Inflammatory macrophage treated with lipopolysaccharide for 4 hours (primary cell): Measurements from ENCODE around the gene SPATA17.
"Not testable (repeated sequence)": the region's sequence is repeated elsewhere in the genome, so short reads cannot be mapped to it uniquely, and the experiment has no call there.

ENCODE experiments used
- DNase-seq: peaks from one replicate; pipeline ENCODE4 v3.0.0-alpha.2; 2020

SPATA17 gene

GRCh38 chr1:217681806-217682205 is 50.7 kb downstream of the SPATA17 start:
- no peak for DNase-seq

GRCh38 chr1:217687511-217687910 is 56.4 kb downstream of the SPATA17 start:
- no peak for DNase-seq

DNA sequence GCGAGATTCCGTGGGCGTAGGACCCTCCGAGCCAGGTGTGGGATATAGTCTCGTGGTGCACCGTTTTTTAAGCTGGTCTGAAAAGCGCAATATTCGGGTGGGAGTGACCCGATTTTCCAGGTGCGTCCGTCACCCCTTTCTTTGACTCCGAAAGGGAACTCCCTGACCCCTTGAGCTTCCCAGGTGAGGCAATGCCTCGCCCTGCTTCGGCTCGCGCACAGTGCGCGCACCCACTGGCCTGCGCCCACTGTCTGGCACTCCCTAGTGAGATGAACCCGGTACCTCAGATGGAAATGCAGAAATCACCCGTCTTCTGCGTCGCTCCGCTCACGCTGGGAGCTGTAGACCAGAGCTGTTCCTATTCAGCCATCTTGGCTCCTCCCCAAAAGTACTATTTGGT is 65.0 kb downstream of the SPATA17 start:
- not testable (repeated sequence) for DNase-seq

- no peak for DNase-seq
Measured at GRCh38 chr1:217703326-217703725, 72.2 kb downstream of the SPATA17 start.

DNA sequence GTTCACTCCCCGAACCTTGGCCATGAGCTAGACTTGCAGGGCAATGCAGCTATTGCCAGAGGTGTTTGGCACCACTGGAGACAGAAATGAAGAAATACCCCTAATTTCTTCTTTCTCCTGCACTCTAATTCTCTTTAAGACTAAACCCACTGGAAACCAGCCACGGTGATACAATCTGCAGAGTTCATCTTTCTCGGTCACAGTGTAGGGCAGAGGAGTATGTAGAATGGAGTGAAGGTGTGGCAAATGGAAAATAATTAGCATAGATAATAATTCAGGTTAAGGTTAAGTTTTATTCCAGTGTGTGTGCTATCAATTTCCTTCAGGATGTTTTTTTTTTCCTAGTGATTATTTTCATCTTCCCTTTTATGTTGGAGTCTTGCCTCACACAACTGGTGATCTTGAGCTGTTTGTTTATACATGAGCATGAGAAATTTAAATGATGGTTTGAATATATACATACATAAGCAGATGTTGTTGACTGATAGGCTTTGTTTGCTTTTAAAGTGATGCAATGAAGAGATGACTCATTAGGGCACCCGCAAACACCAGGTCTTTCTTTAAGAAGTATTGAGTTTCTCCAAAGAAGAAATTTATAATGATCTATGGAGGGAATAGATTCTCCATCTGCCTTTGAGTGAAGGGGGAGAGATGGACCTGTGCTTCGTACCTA is 81.9 kb downstream of the SPATA17 start:
- DNase-seq: no peak

GRCh38 chr1:217715681-217716080 is 84.5 kb downstream of the SPATA17 start:
- no peak for DNase-seq

DNA sequence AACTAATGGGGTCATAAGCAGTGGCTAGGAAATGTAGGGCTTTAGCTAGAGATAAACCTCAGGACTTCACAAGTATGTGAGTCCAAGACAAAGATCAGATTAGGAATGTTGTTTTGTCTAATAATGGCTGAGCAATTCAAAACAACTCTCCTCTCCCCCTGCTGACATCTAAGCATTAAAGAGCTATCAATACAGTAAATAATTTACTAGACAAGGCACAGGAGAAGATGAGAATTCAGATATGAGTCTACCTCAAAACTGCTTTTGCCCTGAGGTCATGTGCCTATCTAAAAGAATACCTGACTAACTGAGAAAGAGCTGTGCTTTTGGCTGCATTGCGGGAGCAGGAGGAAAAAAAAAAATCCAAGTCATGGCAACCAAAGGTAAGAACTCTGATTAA is 86.8 kb downstream of the SPATA17 start:
- DNase-seq: no peak

DNA sequence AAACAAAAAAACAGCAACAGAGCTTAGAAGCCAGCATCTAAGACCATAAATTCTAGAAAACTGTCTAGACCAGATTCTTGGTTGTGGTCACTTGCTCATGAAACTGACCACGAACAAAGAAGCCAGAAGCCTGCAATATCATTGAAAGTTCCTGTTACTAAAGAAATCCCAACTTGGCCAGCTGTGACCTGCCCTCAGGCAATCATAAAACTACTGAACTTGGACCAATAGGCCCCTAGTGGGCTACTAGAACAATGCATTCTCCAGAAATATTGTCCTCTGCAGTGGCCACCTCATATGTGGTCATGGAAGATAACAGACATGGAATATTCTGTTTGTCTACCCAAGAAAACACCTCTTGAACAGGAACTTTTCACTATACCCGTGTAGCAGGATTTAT is 87.7 kb downstream of the SPATA17 start:
- no peak for DNase-seq

DNA sequence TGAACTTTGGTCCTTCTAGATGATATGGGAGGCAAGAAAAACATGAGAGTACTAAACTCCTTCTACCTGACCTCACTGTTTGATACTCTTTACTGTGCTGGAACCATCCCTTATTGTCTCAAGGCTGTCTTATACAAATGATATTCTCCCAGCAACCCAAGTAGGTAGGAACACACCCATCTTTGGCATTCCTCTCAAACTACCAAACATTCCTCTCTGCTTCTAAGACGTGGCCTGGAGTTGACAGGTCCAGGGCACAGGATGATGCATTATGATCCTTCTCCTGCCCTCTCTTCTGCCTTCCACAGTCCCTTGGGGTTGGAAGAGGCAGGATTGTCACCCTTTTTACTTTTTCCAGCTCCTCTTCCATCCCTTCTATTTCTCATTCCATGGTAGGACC is 90.5 kb downstream of the SPATA17 start:
- DNase-seq: no peak

GRCh38 chr1:217734973-217735372 is 103.8 kb downstream of the SPATA17 start:
- DNase-seq: no peak

DNA sequence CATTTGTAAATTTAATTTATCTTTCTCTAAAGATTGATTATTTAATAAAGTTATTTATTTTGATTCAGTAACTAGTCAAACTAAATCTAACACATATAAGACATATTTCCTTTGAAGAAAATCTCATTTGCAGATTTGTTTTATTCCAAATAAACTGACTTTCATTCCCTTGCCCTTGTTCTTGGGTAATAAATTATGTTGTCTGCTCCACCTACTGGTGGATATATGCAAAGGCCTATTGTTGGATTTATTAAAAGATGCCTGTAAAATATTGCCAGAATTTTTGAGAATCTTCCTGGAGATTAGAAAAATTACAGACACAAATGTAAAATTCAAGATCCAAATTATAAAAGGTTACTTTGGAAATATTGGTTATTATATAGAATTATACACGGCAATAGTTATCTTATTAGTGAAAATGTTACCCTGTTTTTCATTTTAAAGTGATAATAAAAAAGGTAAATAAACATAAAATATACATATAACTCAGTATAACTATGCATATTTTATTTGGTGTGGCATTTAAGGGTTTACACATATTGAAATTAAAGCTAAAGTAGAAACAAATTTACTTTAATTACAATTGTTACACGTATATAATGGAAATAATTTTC is 116.1 kb downstream of the SPATA17 start:
- DNase-seq: peak; percentile 31

DNA sequence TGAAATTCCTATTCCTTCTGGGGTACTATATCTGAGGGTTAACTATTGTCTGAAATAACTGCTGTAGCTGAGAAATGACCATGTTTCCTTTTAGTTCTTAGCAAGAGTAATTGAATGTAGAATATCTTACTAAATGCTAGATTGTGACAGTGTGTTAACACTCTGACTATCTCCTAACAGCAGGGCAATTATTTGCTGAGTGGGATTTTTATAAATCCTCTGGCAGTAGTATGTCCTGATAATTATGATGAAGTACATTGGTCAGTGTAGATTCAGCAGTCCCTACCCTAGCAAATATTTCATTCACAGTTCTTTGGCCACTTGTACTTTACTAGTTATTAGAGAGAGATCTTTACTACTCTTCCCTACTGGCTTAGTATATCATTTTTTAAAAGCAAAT is 138.6 kb downstream of the SPATA17 start:
- DNase-seq: no peak

DNA sequence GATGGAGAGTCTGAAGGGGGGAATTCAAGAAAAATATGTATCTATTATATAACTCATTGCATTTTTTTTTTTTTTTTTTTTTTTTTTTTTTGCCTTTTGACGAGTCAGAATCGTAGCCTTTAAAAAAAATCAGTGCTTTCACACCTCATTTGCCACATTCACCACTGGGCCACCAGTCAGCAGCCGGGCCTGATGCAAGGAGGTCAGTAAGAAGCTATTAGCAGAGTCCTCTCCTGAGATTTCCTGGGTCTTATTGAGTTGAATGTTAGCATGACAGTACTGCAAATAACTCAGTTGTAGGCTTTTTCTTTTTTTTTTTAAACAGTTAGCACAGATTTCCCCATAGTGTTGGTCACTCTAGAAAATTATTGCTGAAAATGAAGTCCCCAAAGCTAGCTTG is 139.8 kb downstream of the SPATA17 start:
- no peak for DNase-seq

- DNase-seq: no peak
Measured at GRCh38 chr1:217776693-217777092, 145.5 kb downstream of the SPATA17 start.

GRCh38 chr1:217781056-217781455 is 149.9 kb downstream of the SPATA17 start:
- DNase-seq: no peak

GRCh38 chr1:217791091-217791490 is 159.9 kb downstream of the SPATA17 start:
- DNase-seq: no peak

- no peak for DNase-seq
Measured at GRCh38 chr1:217805792-217806191, 174.6 kb downstream of the SPATA17 start.

DNA sequence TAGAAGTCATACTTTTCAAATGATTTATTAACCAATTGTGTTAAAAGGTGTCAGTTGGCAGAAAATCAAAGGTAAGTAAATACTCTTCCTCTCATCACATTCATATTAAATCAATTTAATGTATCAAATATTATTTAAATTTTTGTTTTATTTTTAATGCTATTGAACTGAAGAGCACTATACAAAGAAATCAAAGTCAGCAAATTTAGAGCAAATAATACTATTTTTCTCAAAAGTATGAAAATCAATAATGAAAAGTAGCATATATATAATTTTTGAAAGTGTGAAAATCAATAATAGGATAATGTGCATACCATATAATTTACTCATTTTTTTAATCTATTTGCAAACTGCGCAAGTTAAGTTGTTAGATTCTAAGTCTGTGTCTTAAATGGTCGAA is 181.0 kb downstream of the SPATA17 start:
- no peak for DNase-seq

GRCh38 chr1:217813031-217813430 is 181.9 kb downstream of the SPATA17 start:
- no peak for DNase-seq

DNA sequence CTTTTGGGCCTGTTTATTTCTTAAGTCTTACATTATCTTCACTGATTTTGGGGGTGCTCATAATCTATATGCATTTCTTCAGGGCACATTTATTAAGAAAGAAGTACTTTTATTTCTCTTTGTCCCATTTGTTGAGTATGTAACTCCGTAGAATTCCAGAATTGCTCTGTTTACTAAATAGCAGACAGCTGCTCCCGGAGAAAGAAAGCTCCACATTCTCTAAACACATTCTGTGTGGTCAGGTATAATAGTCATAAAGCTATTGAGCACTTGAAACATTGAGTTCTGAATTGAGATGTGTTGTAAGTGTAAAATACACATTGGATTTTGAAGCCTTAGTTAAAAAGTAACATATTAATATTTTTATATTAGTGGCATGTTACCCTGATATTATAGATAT is 206.5 kb downstream of the SPATA17 start:
- no peak for DNase-seq

DNA sequence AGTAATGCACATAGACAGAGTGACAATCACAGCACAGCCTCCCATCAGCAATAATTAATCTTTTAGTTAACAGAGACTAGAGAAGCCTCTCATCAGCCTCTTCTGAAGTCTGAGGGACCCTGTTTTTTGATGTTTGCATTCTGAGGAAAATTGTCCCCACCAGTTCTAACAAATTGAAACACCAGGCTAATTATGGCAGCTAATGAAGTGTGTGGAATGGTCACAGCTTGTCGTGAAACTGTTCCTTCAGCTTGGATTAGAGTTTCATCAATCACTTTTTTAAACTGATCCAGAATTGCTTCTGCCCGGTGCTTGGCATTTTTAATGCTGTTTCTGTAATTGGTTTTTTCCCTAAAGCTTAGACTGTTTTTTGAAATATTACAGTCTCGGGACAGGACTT is 208.0 kb downstream of the SPATA17 start:
- no peak for DNase-seq

- no peak for DNase-seq
Measured at GRCh38 chr1:217846733-217847132, 215.6 kb downstream of the SPATA17 start.

DNA sequence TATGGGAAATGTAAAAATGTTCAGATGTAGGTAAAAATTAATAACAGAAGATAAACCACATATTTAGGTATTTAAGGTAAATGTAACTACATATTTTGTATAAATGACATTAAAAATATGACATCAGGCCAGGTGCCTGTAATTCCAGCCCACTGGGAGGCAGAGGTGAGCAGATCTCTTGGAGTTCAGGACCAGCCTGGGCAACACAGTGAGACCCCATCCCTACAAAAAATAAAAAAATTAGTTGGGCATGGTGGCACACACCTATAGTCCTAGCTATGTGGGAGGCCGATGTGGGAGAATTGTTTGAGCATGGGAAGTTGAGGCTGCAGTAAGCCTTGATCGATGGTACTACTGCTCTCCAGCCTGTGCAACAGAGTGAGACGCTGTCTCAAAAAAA is 216.5 kb downstream of the SPATA17 start:
- no peak for DNase-seq

GRCh38 chr1:217856342-217857034 is 225.3 kb downstream of the SPATA17 start:
- no peak for DNase-seq
